SK-N-MC (cell line): Measurements from ENCODE around the gene VSIG2.

Experiments
- EZH2 ChIP-seq: fragments of 200-600 bp; sonication (generic); IDR thresholded peaks from one replicate; pipeline ENCODE4 v1.6.1; 2017; ENCODE audit warnings: antibody characterized with exemption
- POLR2AphosphoS5 ChIP-seq: IDR thresholded peaks from 2 replicates; pipeline ENCODE4 v1.6.1; 2012; ENCODE audit warnings: mild to moderate bottlenecking, low read depth, low read length, borderline replicate concordance

GRCh38 chr11:124742555-124742954 lies 9.5 kb downstream of the VSIG2 start:
- TF ChIP-seq POLR2AphosphoS5 (no peak), EZH2 (no peak)
